A549 (cell line): ENCODE results near the gene C6orf141. TPM values are rescaled to one million over a fixed set of nuclear protein-coding genes. Genes with fewer than 3 reads are reported as not detected.

Source experiments
- ATAC-seq, 2 experiments: fragments of 200-7000 bp in 1 of 2; fragments of >200 bp in 1 of 2; cut with Nextera tagmentation in 1 of 2; cut with Tn5 transposase in 1 of 2; 3 replicates each; pipeline versions ENCODE4 v1.8.0 to v1.9.1; 2018 to 2020; ENCODE audit warnings: mild to moderate bottlenecking in 1 of 2, moderate library complexity in 1 of 2
- CTCF ChIA-PET: fragments of 300-600 bp; sonication (Branson Sonifier 250); formaldehyde crosslinking; extraction: SDS; loops from one replicate; lab custom pipeline; 2021; ENCODE audit warnings: antibody characterized with exemption, inconsistent platforms; lab: Yijun Ruan, JAX
- POLR2A ChIA-PET: fragments of 350-600 bp; formaldehyde crosslinking; extraction: SDS; loops from one replicate; lab custom pipeline; 2021; ENCODE audit warnings: antibody characterized with exemption, inconsistent platforms; lab: Yijun Ruan, JAX
- DNase-seq, 2 experiments: peaks; one replicate each; pipeline versions ENCODE4 v3.0.0 to v3.0.0-alpha.2; 2011 to 2016; ENCODE audit warnings: low read depth in 1 of 2, low spot score in 1 of 2
- FAIRE-seq: peaks from 2 replicates; lab custom pipeline; 2011; peaks lifted over from hg19 to GRCh38; lab: Jason Lieb, UNC
- H3K27ac ChIP-seq, 2 experiments: fragments of >200 bp; sonication (Bioruptor Twin); formaldehyde crosslinking; 3 replicates each; pipeline ENCODE4 v1.5.1; 2016 to 2017
- H3K4me1 ChIP-seq: fragments of >200 bp; sonication (Bioruptor Twin); formaldehyde crosslinking; 3 replicates; pipeline ENCODE4 v1.6.1; 2016
- H3K4me2 ChIP-seq: fragments of >200 bp; sonication (Bioruptor Twin); formaldehyde crosslinking; 3 replicates; pipeline ENCODE4 v1.6.1; 2016
- H3K4me3 ChIP-seq: fragments of >200 bp; sonication (Bioruptor Twin); formaldehyde crosslinking; 3 replicates; pipeline ENCODE4 v1.5.1; 2016
- H3K9me3 ChIP-seq: fragments of >200 bp; sonication (Bioruptor Twin); formaldehyde crosslinking; 3 replicates; pipeline ENCODE4 v1.6.1; 2016
- BCL3 ChIP-seq: fragments of >200 bp; sonication (Bioruptor Twin); formaldehyde crosslinking; IDR thresholded peaks from 3 replicates; pipeline ENCODE4 v1.6.1; 2016
- CBX2 ChIP-seq: fragments of 200-600 bp; sonication (generic); IDR thresholded peaks from 2 replicates; pipeline ENCODE4 v1.6.1; 2016; ENCODE audit warnings: low read depth, mild to moderate bottlenecking, borderline replicate concordance
- CEBPB ChIP-seq, 2 experiments: fragments of >200 bp in 1 of 2; sonication (Bioruptor Twin) in 1 of 2; formaldehyde crosslinking in 1 of 2; IDR thresholded peaks; 2 replicates each; pipeline ENCODE4 v1.6.1; 2012 to 2016
- CHD2 ChIP-seq: fragments of 150-350 bp; IDR thresholded peaks from 2 replicates; pipeline ENCODE4 v1.6.1; 2014; ENCODE audit warnings: low read length; ENCODE audit not compliant: partially characterized antibody
- ESRRA ChIP-seq: fragments of 150-350 bp; IDR thresholded peaks from 2 replicates; pipeline ENCODE4 v1.6.1; 2014; ENCODE audit warnings: mild to moderate bottlenecking, low read length, borderline replicate concordance
- FOSB ChIP-seq: fragments of 250-450 bp; sonication (Bioruptor Pico); IDR thresholded peaks from 2 replicates; pipeline ENCODE4 v1.5.0; 2020; ENCODE audit warnings: mild to moderate bottlenecking, moderate library complexity
- FOSL2 ChIP-seq, 2 experiments: fragments of 450-650 bp in 1 of 2; fragments of >200 bp in 1 of 2; sonication (Bioruptor Twin) in 1 of 2; formaldehyde crosslinking; IDR thresholded peaks; 2 replicates each; pipeline versions ENCODE4 v1.5.0 to v1.6.1; 2016 to 2020; ENCODE audit warnings: mild to moderate bottlenecking in 1 of 2, moderate library complexity in 1 of 2
- FOXS1 ChIP-seq: fragments of 250-450 bp; sonication (Bioruptor Pico); IDR thresholded peaks from 2 replicates; pipeline ENCODE4 v1.5.0; 2020; ENCODE audit warnings: mild to moderate bottlenecking, moderate library complexity
- GATA3 ChIP-seq: IDR thresholded peaks from 2 replicates; pipeline ENCODE4 v1.6.1; 2012; ENCODE audit warnings: borderline replicate concordance
- HDAC2 ChIP-seq: fragments of 200-600 bp; sonication (generic); IDR thresholded peaks from 2 replicates; pipeline ENCODE4 v1.6.1; 2016
- HOXA7 ChIP-seq: fragments of 250-450 bp; sonication (Bioruptor Pico); IDR thresholded peaks from 2 replicates; pipeline ENCODE4 v1.5.0; 2020; ENCODE audit warnings: mild to moderate bottlenecking, moderate library complexity
- HOXB5 ChIP-seq: fragments of 250-450 bp; sonication (Bioruptor Pico); IDR thresholded peaks from 2 replicates; pipeline ENCODE4 v1.5.0; 2020; ENCODE audit warnings: mild to moderate bottlenecking, moderate library complexity
- JUNB ChIP-seq: fragments of >200 bp; sonication (Bioruptor Twin); formaldehyde crosslinking; IDR thresholded peaks from 2 replicates; pipeline ENCODE4 v1.6.1; 2016
- NR3C1 ChIP-seq: fragments of >200 bp; sonication (Bioruptor Twin); formaldehyde crosslinking; IDR thresholded peaks from 3 replicates; pipeline ENCODE4 v1.6.1; 2017
- PBX3 ChIP-seq: IDR thresholded peaks from 2 replicates; pipeline ENCODE4 v1.6.1; 2012
- POLR2A ChIP-seq: IDR thresholded peaks from 2 replicates; pipeline ENCODE4 v1.6.1; 2012; ENCODE audit warnings: mild to moderate bottlenecking, low read length
- RFX5 ChIP-seq: fragments of 450-650 bp; IDR thresholded peaks from 2 replicates; pipeline ENCODE4 v1.7.1; 2014; ENCODE audit warnings: antibody characterized with exemption, mild to moderate bottlenecking, moderate library complexity
- TP53 ChIP-seq: fragments of 250-450 bp; sonication (Bioruptor Pico); IDR thresholded peaks from 2 replicates; pipeline ENCODE4 v1.5.0; 2021; ENCODE audit warnings: mild to moderate bottlenecking, moderate library complexity
- USF2 ChIP-seq: fragments of 450-650 bp; IDR thresholded peaks from 2 replicates; pipeline ENCODE4 v1.6.1; 2014; ENCODE audit warnings: antibody characterized with exemption
- ZC3H11A ChIP-seq: fragments of 450-650 bp; IDR thresholded peaks from 2 replicates; pipeline ENCODE4 v1.6.1; 2014; ENCODE audit warnings: antibody characterized with exemption, mild to moderate bottlenecking
- ZFP36 ChIP-seq: fragments of 450-650 bp; IDR thresholded peaks from 2 replicates; pipeline ENCODE4 v1.6.1; 2014; ENCODE audit warnings: borderline replicate concordance; ENCODE audit not compliant: partially characterized antibody
- WGBS: methylation state at CpG from one replicate; pipeline ENCODE4 v1.1.6; 2017; ENCODE audit errors: missing lambda C conversion rate; 5-methylcytosine and 5-hydroxymethylcytosine counted together
- polyA plus RNA-seq, 4 experiments: library from polyadenylated mRNA; depleted of rRNA in 3 of 4; stranded (reverse); fragments of >200 nt; fragmentation: RNase III in 1 of 4; extraction: RNeasy Plus Mini Kit Qiagen cat#74134 plus additional on column Dnase treatment in 1 of 4; gene quantifications; 2 replicates in 3 of 4; 3 replicates in 1 of 4; pipeline ENCODE4 v1.2.3, GENCODE V29; 2011 to 2017
- TF ChIP-seq, protein P1 (sequence below): fragments of 250-450 bp; sonication (Bioruptor Pico); IDR thresholded peaks from 2 replicates; pipeline ENCODE4 v1.5.0; 2020; ENCODE audit warnings: low read depth, mild to moderate bottlenecking, moderate library complexity

Gene C6orf141
- polyA plus RNA-seq, 2 of the 4 experiments (the other 2 are of a cell fraction): 24.9 to 29.9 TPM

DNA sequence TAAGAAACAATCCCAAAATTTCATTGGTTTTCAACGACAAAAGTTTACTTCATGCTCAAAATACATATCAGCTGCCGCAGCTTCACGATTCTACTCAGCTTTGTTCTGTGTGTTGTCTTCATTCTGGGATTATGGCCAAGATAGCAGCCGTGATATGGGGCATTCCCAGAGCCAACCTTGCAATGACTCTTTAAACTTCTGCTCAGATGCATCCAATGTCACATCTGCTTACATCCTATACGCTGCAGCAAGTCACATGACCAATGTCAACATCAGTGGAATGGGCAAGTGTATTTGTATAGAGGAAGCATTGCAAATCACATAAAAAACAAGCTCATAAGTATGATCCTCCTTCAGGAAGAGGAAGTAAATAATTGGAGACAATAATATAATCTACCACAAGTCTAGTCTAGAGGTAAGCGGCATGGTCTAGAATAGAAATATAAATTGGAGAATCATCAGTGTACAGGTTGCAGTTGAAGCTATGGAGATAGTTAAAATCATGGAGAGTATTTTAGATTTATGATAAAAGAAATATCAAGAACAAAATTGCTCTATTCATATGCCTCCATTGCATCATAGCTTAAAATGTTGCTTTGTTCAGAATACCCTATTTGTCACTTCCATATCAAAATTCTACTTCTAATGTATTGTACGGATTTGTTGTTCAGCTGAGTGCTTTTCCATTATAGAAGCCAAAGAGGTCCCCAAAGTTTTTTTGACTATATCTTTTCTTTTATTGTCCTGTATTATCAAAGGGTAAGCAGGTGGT is 7.2 kb upstream of the C6orf141 start:
- FAIRE-seq: no peak
- CTCF ChIA-PET: interaction anchor here (0.6 to 5.4 kb wide), 3 partner anchors 12 to 35 kb away, joined by 3 to 27 read pairs (median 5); no protein-coding TSS in a partner anchor

DNA sequence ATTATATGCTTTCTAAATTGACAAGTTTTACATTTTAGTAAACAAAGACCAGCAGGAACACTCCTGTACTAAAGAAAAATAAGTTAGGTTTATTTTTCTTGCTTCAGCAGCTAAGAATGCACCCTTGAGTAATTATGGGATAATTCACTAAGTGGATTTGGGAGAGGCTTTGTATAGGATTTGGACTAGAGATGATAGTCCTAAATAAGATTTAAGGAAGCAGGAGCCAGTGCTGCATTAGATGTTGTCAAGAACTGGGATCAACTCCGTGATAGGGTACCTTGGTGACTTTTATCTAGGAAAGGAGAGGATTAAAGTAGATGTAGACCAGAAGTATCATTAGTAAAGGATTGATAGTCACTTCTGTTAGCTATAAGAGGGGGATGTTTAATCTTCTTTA is 4.1 kb upstream of the C6orf141 start:
- ATAC-seq: no peak

More for the DNA sequence above, 7.2 kb upstream of the C6orf141 start:
- peak in 1 of 2 experiments; percentile 45 for DNase-seq
- no peak for TF ChIP-seq CBX2
- TF ChIP-seq USF2: peak; percentile 44; the same call in 1 of the 2 replicates
- no peak for TF ChIP-seq HOXB5 (CRISPR knock-in tag)
- TF ChIP-seq, all 56 proteins: peak for 1
- Histone ChIP-seq H3K9me3 (no peaks in the 10 kb centered on the region), H3K27ac (peak overlapping the region; percentile 90; a peak in 4 of 6 replicates), H3K4me3 (no peak overlapping the region), H3K4me2 (no peak overlapping the region), H3K4me1 (peaks cover 32% of the 10 kb centered on the region)
- POLR2A ChIA-PET: interaction anchor here (1.2 kb wide), 1 partner anchor 10 kb away, joined by 3 read pairs; no protein-coding TSS in a partner anchor
- no peak for ATAC-seq
- 81% methylated on average over 7 of the region's 7 CpGs for WGBS

More for the DNA sequence above, 4.1 kb upstream of the C6orf141 start:
- H3K4me3 ChIP-seq: no peak overlapping the region
- H3K27ac ChIP-seq: peak overlapping the region in 1 of 2 experiments; percentile 42; a peak in 1 of 6 replicates
- DNase-seq (no peak), FAIRE-seq (no peak)
- no peaks in the 10 kb centered on the region for H3K9me3 ChIP-seq
- ChIA-PET POLR2A (no interaction called here), CTCF (interaction anchor here (0.7 to 1.2 kb wide), 2 partner anchors 14 to 61 kb away, joined by 3 read pairs; no protein-coding TSS in a partner anchor)
- TF ChIP-seq FOXS1 (CRISPR knock-in tag) (no peak), ESRRA (no peak), PBX3 (no peak), CEBPB (IDR thresholded peaks at IDR 0.05) (no peak), RFX5 (no peak), BCL3 (no peak), TP53 (CRISPR knock-in tag) (no peak), ZFP36 (no peak), NR3C1 (no peak), HOXA7 (CRISPR knock-in tag) (no peak), FOSL2 (IDR thresholded peaks at IDR 0.05) (no peak), FOSL2 (CRISPR knock-in tag; IDR thresholded peaks at IDR 0.05) (no peak), CBX2 (no peak), JUNB (no peak), GATA3 (no peak), HDAC2 (no peak), POLR2A (no peak), ZC3H11A (no peak), CHD2 (no peak), FOSB (CRISPR knock-in tag) (no peak)
- TF ChIP-seq, protein P1, sequence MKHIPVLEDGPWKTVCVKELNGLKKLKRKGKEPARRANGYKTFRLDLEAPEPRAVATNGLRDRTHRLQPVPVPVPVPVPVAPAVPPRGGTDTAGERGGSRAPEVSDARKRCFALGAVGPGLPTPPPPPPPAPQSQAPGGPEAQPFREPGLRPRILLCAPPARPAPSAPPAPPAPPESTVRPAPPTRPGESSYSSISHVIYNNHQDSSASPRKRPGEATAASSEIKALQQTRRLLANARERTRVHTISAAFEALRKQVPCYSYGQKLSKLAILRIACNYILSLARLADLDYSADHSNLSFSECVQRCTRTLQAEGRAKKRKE: no peak
- H3K4me2 ChIP-seq: no peak overlapping the region
- 75% methylated on average over 1 of the region's 1 CpG for WGBS
- peaks cover 24% of the 10 kb centered on the region for H3K4me1 ChIP-seq
